ENCODE results near the gene ARMC6.

The ARMC6 gene

GRCh38 chr19:19022380-19022961 is 10.9 kb upstream of the ARMC6 start:
- no peak for TF ChIP-seq CTCF (IDR thresholded peaks at IDR 0.05)

- TF ChIP-seq CTCF (IDR thresholded peaks at IDR 0.05), result no peak
These were observed 7.5 kb upstream of the ARMC6 start for GRCh38 chr19:19025861-19026260.

GRCh38 chr19:19026299-19026971 is 7.0 kb upstream of the ARMC6 start:
- peak; percentile 66; the same call in 1 of the 2 replicates for TF ChIP-seq CTCF (IDR thresholded peaks at IDR 0.05)

- no peak for TF ChIP-seq CTCF (IDR thresholded peaks at IDR 0.05)
These were observed 6.2 kb upstream of the ARMC6 start for GRCh38 chr19:19027228-19027627.

GRCh38 chr19:19028526-19028925 is 4.9 kb upstream of the ARMC6 start:
- TF ChIP-seq CTCF (IDR thresholded peaks at IDR 0.05), result no peak

GRCh38 chr19:19031891-19032290 is 1.5 kb upstream of the ARMC6 start:
- TF ChIP-seq CTCF (IDR thresholded peaks at IDR 0.05), result no peak

GRCh38 chr19:19032420-19033175 is 805 bp upstream of the ARMC6 start:
- TF ChIP-seq CTCF (IDR thresholded peaks at IDR 0.05), result no peak

Data from LNCAP (cell line).